H1 (cell line): ENCODE data around the gene CD38.

Experiments
- CBX8 ChIP-seq: fragments of 300-800, 300-1000 bp; sonication (generic); IDR thresholded peaks from 2 replicates; pipeline ENCODE4 v1.7.1; 2016; ENCODE audit warnings: low read depth, low read length, borderline replicate concordance
- HDAC2 ChIP-seq, 2 experiments: fragments of 300-600 bp in 1 of 2; sonication (generic) in 1 of 2; IDR thresholded peaks; 2 replicates each; pipeline ENCODE4 v1.6.1; 2011 to 2012; ENCODE audit warnings: low read depth in 2 of 2, low read length in 2 of 2, mild to moderate bottlenecking in 2 of 2, moderate library complexity in 2 of 2, borderline replicate concordance in 1 of 2, inconsistent platforms in 1 of 2
- JUN ChIP-seq: IDR thresholded peaks from 2 replicates; pipeline ENCODE4 v1.6.1; 2011; ENCODE audit warnings: low read depth, mild to moderate bottlenecking, improper control_type of control experiment, low read length
- JUND ChIP-seq: IDR thresholded peaks from 2 replicates; pipeline ENCODE4 v1.6.1; 2011; ENCODE audit warnings: mild to moderate bottlenecking, improper control_type of control experiment, low read length
- POLR2AphosphoS5 ChIP-seq: IDR thresholded peaks from 2 replicates; pipeline ENCODE4 v1.6.1; 2011; ENCODE audit warnings: low read depth, low read length
- RFX5 ChIP-seq: IDR thresholded peaks from 2 replicates; pipeline ENCODE4 v1.6.1; 2011; ENCODE audit warnings: low read depth, low read length, improper control_type of control experiment, borderline replicate concordance
- SP1 ChIP-seq: IDR thresholded peaks from 2 replicates; pipeline ENCODE4 v1.6.1; 2011; ENCODE audit warnings: low read depth, low read length
- TF ChIP-seq, protein P1 (sequence below), 3 experiments: IDR thresholded peaks; 1 replicate in 2 of 3; 2 replicates in 1 of 3; pipeline versions ENCODE4 v1.5.1 to v1.6.1; 2011; ENCODE audit warnings: low read length in 3 of 3, mild to moderate bottlenecking in 3 of 3, inconsistent platforms in 2 of 3, low read depth in 1 of 3, moderate library complexity in 1 of 3; ENCODE audit not compliant: insufficient read depth in 1 of 3; ENCODE audit errors: control extremely low read depth in 1 of 3
- TF ChIP-seq, protein P2 (sequence below): IDR thresholded peaks from 2 replicates; pipeline ENCODE4 v1.6.1; 2012; ENCODE audit warnings: inconsistent platforms

DNA sequence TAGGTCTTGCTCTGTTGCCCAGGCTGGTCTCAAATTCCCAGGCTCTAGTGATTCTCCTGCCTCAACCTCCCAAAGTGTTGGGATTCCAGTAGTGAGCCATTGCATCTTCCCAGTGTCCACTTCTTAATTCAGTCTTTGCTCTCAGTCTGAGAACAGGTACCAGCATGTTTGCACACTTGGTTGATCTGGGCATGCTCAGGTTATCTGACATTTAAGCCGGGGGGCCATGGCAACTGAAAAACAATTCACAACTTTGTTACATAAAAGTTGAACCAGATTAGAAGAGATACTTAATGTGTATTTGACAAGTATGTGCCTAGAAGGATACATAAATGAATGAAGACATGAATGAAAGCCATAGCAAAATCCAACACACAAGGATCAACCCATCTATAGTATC lies 121.4 kb downstream of the CD38 start:
- TF ChIP-seq, protein P1, sequence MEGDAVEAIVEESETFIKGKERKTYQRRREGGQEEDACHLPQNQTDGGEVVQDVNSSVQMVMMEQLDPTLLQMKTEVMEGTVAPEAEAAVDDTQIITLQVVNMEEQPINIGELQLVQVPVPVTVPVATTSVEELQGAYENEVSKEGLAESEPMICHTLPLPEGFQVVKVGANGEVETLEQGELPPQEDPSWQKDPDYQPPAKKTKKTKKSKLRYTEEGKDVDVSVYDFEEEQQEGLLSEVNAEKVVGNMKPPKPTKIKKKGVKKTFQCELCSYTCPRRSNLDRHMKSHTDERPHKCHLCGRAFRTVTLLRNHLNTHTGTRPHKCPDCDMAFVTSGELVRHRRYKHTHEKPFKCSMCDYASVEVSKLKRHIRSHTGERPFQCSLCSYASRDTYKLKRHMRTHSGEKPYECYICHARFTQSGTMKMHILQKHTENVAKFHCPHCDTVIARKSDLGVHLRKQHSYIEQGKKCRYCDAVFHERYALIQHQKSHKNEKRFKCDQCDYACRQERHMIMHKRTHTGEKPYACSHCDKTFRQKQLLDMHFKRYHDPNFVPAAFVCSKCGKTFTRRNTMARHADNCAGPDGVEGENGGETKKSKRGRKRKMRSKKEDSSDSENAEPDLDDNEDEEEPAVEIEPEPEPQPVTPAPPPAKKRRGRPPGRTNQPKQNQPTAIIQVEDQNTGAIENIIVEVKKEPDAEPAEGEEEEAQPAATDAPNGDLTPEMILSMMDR (IDR thresholded peaks at IDR 0.05; ENCODE audit: control extremely low read depth in 1 of 3, insufficient read depth in 1 of 3, low read depth in 1 of 3, low read length in 3 of 3), result no peak
- TF ChIP-seq, protein P2, sequence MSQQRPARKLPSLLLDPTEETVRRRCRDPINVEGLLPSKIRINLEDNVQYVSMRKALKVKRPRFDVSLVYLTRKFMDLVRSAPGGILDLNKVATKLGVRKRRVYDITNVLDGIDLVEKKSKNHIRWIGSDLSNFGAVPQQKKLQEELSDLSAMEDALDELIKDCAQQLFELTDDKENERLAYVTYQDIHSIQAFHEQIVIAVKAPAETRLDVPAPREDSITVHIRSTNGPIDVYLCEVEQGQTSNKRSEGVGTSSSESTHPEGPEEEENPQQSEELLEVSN, result no peak
- TF ChIP-seq HDAC2 (IDR thresholded peaks at IDR 0.05; ENCODE audit: borderline replicate concordance in 1 of 2, low read depth in 2 of 2, low read length in 2 of 2) (no peak), POLR2AphosphoS5 (no peak), CBX8 (no peak), SP1 (no peak), JUND (no peak), RFX5 (no peak), JUN (no peak)
